NCI-H187 (cell line): Measurements from ENCODE around the gene FOXP2.

Source experiments
- DNase-seq, 2 experiments: peaks; one replicate each; lab custom pipeline; 2025; lab: John Stamatoyannopoulos, UW

Gene FOXP2

GRCh38 chr7:114715907-114716306 is 301.3 kb downstream of the FOXP2 start:
- no peak for DNase-seq

GRCh38 chr7:114718861-114719260 is 304.2 kb downstream of the FOXP2 start:
- no peak for DNase-seq

GRCh38 chr7:114720725-114721124 is 306.1 kb downstream of the FOXP2 start:
- no peak for DNase-seq

GRCh38 chr7:114722562-114722961 is 307.9 kb downstream of the FOXP2 start:
- no peak for DNase-seq

- no peak for DNase-seq
Measured at GRCh38 chr7:114723308-114723707, 308.7 kb downstream of the FOXP2 start.

GRCh38 chr7:114740095-114740494 is 325.5 kb downstream of the FOXP2 start:
- no peak for DNase-seq

GRCh38 chr7:114740941-114741340 is 326.3 kb downstream of the FOXP2 start:
- DNase-seq, result no peak

GRCh38 chr7:114741911-114742310 is 327.3 kb downstream of the FOXP2 start:
- no peak for DNase-seq
